HEK293T (cell line): ENCODE data around the gene KIF26B.

Source experiments
- ARNT ChIP-seq: fragments of 450-650 bp; IDR thresholded peaks from 2 replicates; pipeline ENCODE4 v1.6.1; 2017; ENCODE audit warnings: mild to moderate bottlenecking
- BHLHE40 ChIP-seq: fragments of 450-650 bp; IDR thresholded peaks from 2 replicates; pipeline ENCODE4 v1.6.1; 2016; ENCODE audit warnings: mild to moderate bottlenecking, moderate library complexity, borderline replicate concordance
- CTBP1 ChIP-seq: fragments of 450-650 bp; IDR thresholded peaks from 2 replicates; pipeline ENCODE4 v1.6.1; 2016; ENCODE audit warnings: borderline replicate concordance
- ELF4 ChIP-seq: fragments of 450-650 bp; IDR thresholded peaks from 2 replicates; pipeline ENCODE4 v1.6.1; 2017; ENCODE audit warnings: antibody characterized with exemption
- FOXA1 ChIP-seq: fragments of 450-650 bp; IDR thresholded peaks from 2 replicates; pipeline ENCODE4 v1.6.1; 2016; ENCODE audit warnings: mild to moderate bottlenecking
- FOXK2 ChIP-seq: fragments of 450-650 bp; IDR thresholded peaks from 2 replicates; pipeline ENCODE4 v1.6.1; 2016; ENCODE audit warnings: mild to moderate bottlenecking
- HDGF ChIP-seq: fragments of 450-650 bp; IDR thresholded peaks from 2 replicates; pipeline ENCODE4 v1.6.1; 2017; ENCODE audit warnings: antibody characterized with exemption, borderline replicate concordance
- LEF1 ChIP-seq: fragments of 450-650 bp; IDR thresholded peaks from 2 replicates; pipeline ENCODE4 v1.6.1; 2017; ENCODE audit warnings: mild to moderate bottlenecking, borderline replicate concordance
- SP1 ChIP-seq: fragments of 450-650 bp; IDR thresholded peaks from 2 replicates; pipeline ENCODE4 v1.6.1; 2017
- TARDBP ChIP-seq: fragments of 450-650 bp; IDR thresholded peaks from 2 replicates; pipeline ENCODE4 v1.6.1; 2016

- TF ChIP-seq SP1 (no peak), HDGF (no peak), ARNT (no peak), LEF1 (no peak), BHLHE40 (no peak), FOXA1 (no peak), CTBP1 (no peak), TARDBP (no peak), ELF4 (no peak), FOXK2 (no peak)
Measured at GRCh38 chr1:245679821-245680780, 525.3 kb downstream of the KIF26B start.
